ENCODE measurements around the gene EPB41L4A. TPM values are rescaled to one million over a fixed set of nuclear protein-coding genes. Genes with fewer than 3 reads are reported as not detected.

Gene EPB41L4A
- total and polyA plus RNA-seq, 2 donors (not counting 3 experiments of a cell fraction or from before 2014, with no cell fraction given), result 6.0 to 17.9 TPM

GRCh38 chr5:112122353-112122752 lies 296.7 kb downstream of the EPB41L4A start:
- Histone ChIP-seq H3K9ac (replicated peaks; ENCODE audit: extremely low read depth, insufficient read depth, low read length) (no peak overlapping the region), H3K27me3 (ENCODE audit: control insufficient read depth in 2 of 2, insufficient read depth in 2 of 2, low read length in 2 of 2) (no peaks in the 10 kb centered on the region), H3K4me3 (replicated peaks in 1 of 3; ENCODE audit: insufficient read depth in 1 of 3, low read depth in 1 of 3, low read length in 3 of 3) (no peak overlapping the region), H3K79me2 (ENCODE audit: control insufficient read depth, insufficient read depth, low read length) (no peaks in the 10 kb centered on the region), H3K9me1 (replicated peaks; ENCODE audit: control insufficient read depth, extremely low read depth, insufficient read depth, low read length) (no peaks in the 10 kb centered on the region), H3K4me2 (ENCODE audit: insufficient read depth, low read length) (no peak overlapping the region), H3K4me1 (ENCODE audit: control insufficient read depth, extremely low read depth, insufficient read depth, low read length) (no peaks in the 10 kb centered on the region), H3K27ac (ENCODE audit: insufficient read depth, low read depth, low read length) (no peak overlapping the region), H4K20me1 (replicated peaks; ENCODE audit: control insufficient read depth, extremely low read depth, insufficient read depth, low read length) (no peaks in the 10 kb centered on the region), H3K36me3 (ENCODE audit: control insufficient read depth in 2 of 2, extremely low read depth in 1 of 2, insufficient read depth in 2 of 2, low read length in 2 of 2) (no peaks in the 10 kb centered on the region), H3K9me3 (replicated peaks; ENCODE audit: control insufficient read depth, insufficient read depth, low read length) (no peaks in the 10 kb centered on the region), H2AFZ (ENCODE audit: low read depth, low read length) (no peak overlapping the region)
- intact Hi-C loops (cut with micrococcal nuclease), result loop anchor here (5.0 kb wide), 1 partner anchor 105 kb away; no protein-coding TSS in a partner anchor
- TF ChIP-seq FOS (IDR thresholded peaks at IDR 0.05; ENCODE audit: borderline replicate concordance, insufficient read depth, low read length) (no peak), POLR2AphosphoS5 (IDR thresholded peaks at IDR 0.05; ENCODE audit: insufficient read depth, low read depth, low read length) (no peak), MAX (IDR thresholded peaks at IDR 0.05; ENCODE audit: insufficient read depth, insufficient read length) (no peak), GATA2 (IDR thresholded peaks at IDR 0.05; ENCODE audit: insufficient read depth, insufficient read length, low read depth, low read length) (no peak), JUN (IDR thresholded peaks at IDR 0.05; ENCODE audit: borderline replicate concordance, insufficient read depth, insufficient read length, low read depth) (no peak), EZH2 (IDR thresholded peaks at IDR 0.05; ENCODE audit: borderline replicate concordance, low read depth, low read length, severe bottlenecking) (no peak), CTCF (IDR thresholded peaks at IDR 0.05; ENCODE audit: extremely low read depth in 1 of 2, insufficient read depth in 1 of 2, low read depth in 1 of 2, low read length in 2 of 2) (no peak), POLR2A (IDR thresholded peaks at IDR 0.05; ENCODE audit: low read depth, low read length) (no peak), MYC (IDR thresholded peaks at IDR 0.05; ENCODE audit: low read depth, low read length) (no peak)
- no TSS peak for BruUV-seq (replicated peaks)
- FAIRE-seq, result no peak
- CTCF ChIA-PET, result no interaction called here
- dilution Hi-C loops (cut with MboI; ENCODE audit: extremely low pct_ligation_motif_present, low sequenced_read_pairs), result no loop called here
- no peak for DNase-seq (ENCODE audit: low read depth, low spot score)
- POLR2A ChIA-PET, result no interaction called here
